HUES6 (cell line): ENCODE data around the gene SPSB3.
"Not testable (repeated sequence)": the region's sequence is repeated elsewhere in the genome, so short reads cannot be mapped to it uniquely, and the experiment has no call there.

ENCODE experiments used
- H3K27ac ChIP-seq: 2 replicates; pipeline ENCODE4 v1.7.0; 2013; ENCODE audit warnings: low read depth, mild to moderate bottlenecking, low read length, inconsistent platforms
- H3K27me3 ChIP-seq: 2 replicates; pipeline ENCODE4 v1.6.1; 2013; ENCODE audit warnings: low read length; ENCODE audit not compliant: control insufficient read depth, insufficient read depth
- H3K36me3 ChIP-seq: 2 replicates; pipeline ENCODE4 v1.6.1; 2013; ENCODE audit warnings: low read length; ENCODE audit not compliant: control insufficient read depth, insufficient read depth
- H3K4me1 ChIP-seq: 2 replicates; pipeline ENCODE4 v1.6.1; 2013; ENCODE audit warnings: low read length; ENCODE audit not compliant: control insufficient read depth, insufficient read depth
- H3K4me3 ChIP-seq: 2 replicates; pipeline ENCODE4 v1.5.1; 2013; ENCODE audit warnings: low read depth, low read length
- H3K9ac ChIP-seq: one replicate; pipeline ENCODE4 v1.6.1; 2013; ENCODE audit warnings: mild to moderate bottlenecking, low read length
- H3K9me3 ChIP-seq: 2 replicates; pipeline ENCODE4 v1.6.1; 2013; ENCODE audit warnings: low read depth, low read length; ENCODE audit not compliant: control insufficient read depth, insufficient read depth

Gene SPSB3

DNA sequence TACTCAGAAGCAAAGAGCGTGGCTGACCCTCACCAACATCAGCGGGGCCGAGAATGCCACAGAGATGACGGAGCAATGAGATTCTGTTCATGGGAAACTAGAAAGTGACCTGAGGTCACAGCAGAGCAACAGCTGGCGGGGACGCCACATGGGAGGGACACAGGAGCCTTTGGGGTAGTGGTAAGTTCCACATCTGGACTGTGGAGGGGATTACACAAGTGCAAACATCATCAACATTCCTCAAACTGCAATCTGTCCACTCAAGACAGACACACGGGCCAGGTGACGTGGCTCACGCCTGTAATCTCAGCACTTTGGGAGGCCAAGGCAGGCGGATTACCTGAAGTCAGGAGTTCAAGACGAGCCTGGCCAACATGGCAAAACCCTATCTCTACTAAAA is 33.1 kb upstream of the SPSB3 start:
- no peaks in the 10 kb centered on the region for H3K9me3 ChIP-seq
- H3K27ac ChIP-seq, result no peak overlapping the region
- peaks cover 15% of the 10 kb centered on the region for H3K36me3 ChIP-seq
- H3K27me3 ChIP-seq, result no peaks in the 10 kb centered on the region
- H3K9ac ChIP-seq, result no peak overlapping the region
- no peaks in the 10 kb centered on the region for H3K4me1 ChIP-seq
- no peak overlapping the region for H3K4me3 ChIP-seq

DNA sequence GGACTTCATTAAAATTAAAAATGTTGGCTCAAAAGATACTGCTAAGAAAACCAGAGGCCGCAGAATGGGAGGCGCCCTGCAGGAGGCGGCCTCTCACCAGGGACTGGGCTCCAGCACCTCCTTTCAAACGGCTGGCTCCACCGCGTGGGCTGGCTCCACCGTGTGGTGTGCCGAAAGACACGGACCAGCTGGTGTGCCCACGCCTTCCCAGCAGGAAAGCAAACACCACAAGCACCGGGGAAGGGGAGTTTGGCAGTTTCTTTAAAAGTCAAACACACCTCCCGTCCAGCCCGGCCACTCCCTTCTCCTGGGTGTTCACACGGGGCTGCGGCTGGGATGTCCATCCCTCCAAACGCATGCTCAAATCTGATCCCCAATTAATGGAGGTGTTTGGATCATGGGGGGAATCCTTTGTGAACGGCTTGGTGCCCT is 30.4 kb upstream of the SPSB3 start:
- no peaks in the 10 kb centered on the region for H3K4me1 ChIP-seq
- no peak overlapping the region for H3K27ac ChIP-seq
- peaks cover 30% of the 10 kb centered on the region for H3K36me3 ChIP-seq
- no peaks in the 10 kb centered on the region for H3K9me3 ChIP-seq
- H3K9ac ChIP-seq, result no peak overlapping the region
- no peaks in the 10 kb centered on the region for H3K27me3 ChIP-seq
- H3K4me3 ChIP-seq, result no peak overlapping the region

DNA sequence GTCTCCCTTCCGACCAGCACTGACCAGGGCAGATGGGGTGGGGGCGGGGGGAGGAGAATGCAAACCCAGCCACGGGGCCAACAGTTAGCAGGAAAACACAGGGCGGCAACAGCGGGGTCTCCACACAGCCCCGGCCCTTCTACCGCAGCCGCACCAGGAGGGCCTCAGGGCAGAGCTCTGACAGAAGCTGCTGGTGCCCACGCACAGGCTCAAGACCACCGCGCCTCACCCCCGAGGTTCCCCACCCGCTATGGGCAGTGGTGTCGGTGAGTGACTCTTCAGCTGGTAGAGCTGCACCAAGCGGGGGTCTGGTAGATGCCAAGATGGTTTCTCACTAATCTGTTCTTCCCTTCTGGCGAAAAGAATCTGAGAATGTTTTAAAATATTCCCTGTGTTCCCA is 28.2 kb upstream of the SPSB3 start:
- H3K27me3 ChIP-seq, result no peaks in the 10 kb centered on the region
- no peak overlapping the region for H3K27ac ChIP-seq
- H3K4me3 ChIP-seq, result no peak overlapping the region
- peaks cover 25% of the 10 kb centered on the region for H3K36me3 ChIP-seq
- H3K4me1 ChIP-seq, result no peaks in the 10 kb centered on the region
- H3K9ac ChIP-seq, result no peak overlapping the region
- H3K9me3 ChIP-seq, result no peaks in the 10 kb centered on the region

DNA sequence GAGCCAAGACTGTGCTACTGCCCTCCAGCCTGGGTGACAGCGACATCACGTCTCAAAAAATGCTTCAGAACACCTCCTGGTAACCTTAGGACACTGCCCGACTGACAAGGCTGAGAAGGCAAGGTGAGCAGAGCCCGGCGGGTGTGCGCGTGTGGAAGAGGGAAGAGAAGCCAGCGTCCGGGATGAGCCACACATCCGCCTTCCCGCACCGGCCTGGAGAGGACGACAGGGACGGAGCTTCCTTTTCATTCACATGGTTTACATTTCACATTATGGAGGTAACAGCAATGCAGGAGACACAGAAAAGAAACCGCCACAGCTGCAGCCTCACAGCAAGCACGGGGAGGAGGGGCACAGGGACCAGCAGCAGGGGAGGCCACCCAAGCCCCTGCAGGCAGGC is 27.7 kb upstream of the SPSB3 start:
- Histone ChIP-seq H3K27ac (no peak overlapping the region), H3K4me1 (no peaks in the 10 kb centered on the region), H3K4me3 (no peak overlapping the region), H3K27me3 (no peaks in the 10 kb centered on the region), H3K9me3 (no peaks in the 10 kb centered on the region), H3K9ac (no peak overlapping the region), H3K36me3 (peaks cover 24% of the 10 kb centered on the region)

DNA sequence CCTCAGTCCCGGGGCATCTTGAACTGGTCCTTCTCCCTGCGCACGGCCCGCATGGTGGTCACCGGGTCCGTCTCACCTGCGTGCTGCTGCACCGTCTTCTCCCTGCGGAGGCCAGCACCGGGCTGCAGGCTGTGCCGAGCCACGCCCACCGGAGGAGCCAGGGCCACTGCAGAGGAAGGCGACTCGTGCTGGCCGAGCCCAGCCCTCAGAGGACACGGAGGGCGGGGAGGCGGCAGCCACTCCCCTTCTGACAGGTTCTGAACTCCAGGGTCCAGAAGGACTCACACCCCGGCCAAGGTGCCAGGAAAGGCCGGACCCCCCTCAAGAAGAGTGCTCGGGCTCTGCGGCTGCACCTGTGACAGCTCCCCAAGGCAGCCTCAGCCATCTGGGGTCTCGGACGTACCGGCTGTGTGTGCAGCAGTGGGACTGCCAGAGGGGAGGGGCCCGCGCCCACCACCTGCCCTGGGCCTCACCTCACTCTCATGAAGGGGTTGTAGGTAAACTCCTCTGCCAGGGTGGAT is 27.0 kb upstream of the SPSB3 start:
- Histone ChIP-seq H3K4me3 (no peak overlapping the region), H3K27me3 (no peaks in the 10 kb centered on the region), H3K36me3 (peaks cover 24% of the 10 kb centered on the region), H3K27ac (no peak overlapping the region), H3K9me3 (no peaks in the 10 kb centered on the region), H3K4me1 (no peaks in the 10 kb centered on the region), H3K9ac (no peak overlapping the region)

DNA sequence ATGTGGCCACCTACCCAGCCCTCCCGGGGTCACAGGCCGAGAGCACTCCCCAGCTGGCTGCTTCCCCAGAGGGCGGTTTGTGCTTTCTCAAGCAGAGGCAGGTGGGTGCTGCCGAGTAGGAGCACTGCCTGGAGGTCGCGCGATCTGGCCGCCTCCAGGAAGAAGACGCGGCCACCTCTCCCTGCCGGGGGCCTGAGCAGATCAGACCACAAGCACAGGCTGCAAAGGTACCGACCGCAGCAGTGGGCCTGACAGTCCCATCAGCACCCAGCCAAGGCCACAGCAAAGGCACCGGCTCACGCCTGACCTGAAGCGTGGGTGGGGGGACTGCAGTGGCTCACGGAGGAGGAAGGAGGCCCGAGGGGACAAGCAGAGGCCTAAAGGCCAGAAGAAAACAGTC is 26.3 kb upstream of the SPSB3 start:
- H3K9me3 ChIP-seq, result no peaks in the 10 kb centered on the region
- no peaks in the 10 kb centered on the region for H3K27me3 ChIP-seq
- no peak overlapping the region for H3K9ac ChIP-seq
- H3K4me1 ChIP-seq, result no peaks in the 10 kb centered on the region
- H3K27ac ChIP-seq, result no peak overlapping the region
- peaks cover 24% of the 10 kb centered on the region for H3K36me3 ChIP-seq
- H3K4me3 ChIP-seq, result no peak overlapping the region

DNA sequence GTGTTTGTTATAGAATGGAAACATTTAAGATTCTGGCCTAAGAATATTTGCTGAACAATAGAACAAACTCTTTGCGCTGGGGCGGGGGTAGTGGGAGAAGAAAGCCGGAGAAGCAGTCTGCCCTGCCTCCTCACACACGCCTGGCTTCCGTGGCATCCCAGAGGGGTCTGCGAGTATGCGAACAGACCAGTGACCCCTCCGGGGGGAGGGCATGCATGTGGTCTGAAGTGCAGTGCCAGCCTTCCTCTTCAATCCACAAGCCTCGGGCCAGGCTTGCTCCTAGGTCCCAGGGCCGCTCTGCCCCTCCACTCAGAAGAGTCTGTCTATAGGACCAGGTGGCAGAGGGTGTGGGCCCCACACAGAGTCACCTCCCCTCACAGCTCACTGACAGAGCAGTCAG is 25.3 kb upstream of the SPSB3 start:
- Histone ChIP-seq H3K36me3 (peaks cover 24% of the 10 kb centered on the region), H3K4me3 (no peak overlapping the region), H3K27me3 (no peaks in the 10 kb centered on the region), H3K27ac (no peak overlapping the region), H3K4me1 (no peaks in the 10 kb centered on the region), H3K9me3 (peaks cover under 1% of the 10 kb centered on the region; the same call in 1 of the 2 replicates), H3K9ac (no peak overlapping the region)

DNA sequence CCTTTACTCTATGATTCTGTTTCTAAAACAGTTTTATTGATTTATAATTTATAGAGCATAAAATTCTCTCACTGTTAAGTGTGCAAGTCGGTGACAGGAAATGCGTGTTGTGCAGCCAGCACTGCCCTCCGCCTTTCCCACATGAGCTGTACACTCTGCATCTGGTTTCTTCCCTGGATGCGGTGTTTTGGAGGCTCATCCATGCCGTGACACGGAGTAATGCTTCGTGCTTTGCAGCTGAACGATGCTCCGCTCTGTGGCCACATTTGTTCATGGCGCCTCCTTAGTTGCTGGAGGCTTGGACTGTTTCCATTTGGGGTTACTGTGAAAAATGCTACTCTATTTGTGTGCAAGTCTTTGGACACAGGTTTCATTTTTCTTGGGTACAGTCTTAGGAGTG is 18.3 kb upstream of the SPSB3 start:
- peaks cover 5% of the 10 kb centered on the region; the same call in 1 of the 2 replicates for H3K36me3 ChIP-seq
- no peak overlapping the region for H3K4me3 ChIP-seq
- H3K27me3 ChIP-seq, result no peaks in the 10 kb centered on the region
- H3K4me1 ChIP-seq, result no peaks in the 10 kb centered on the region
- no peak overlapping the region for H3K27ac ChIP-seq
- no peak overlapping the region for H3K9ac ChIP-seq
- peaks cover 47% of the 10 kb centered on the region for H3K9me3 ChIP-seq

DNA sequence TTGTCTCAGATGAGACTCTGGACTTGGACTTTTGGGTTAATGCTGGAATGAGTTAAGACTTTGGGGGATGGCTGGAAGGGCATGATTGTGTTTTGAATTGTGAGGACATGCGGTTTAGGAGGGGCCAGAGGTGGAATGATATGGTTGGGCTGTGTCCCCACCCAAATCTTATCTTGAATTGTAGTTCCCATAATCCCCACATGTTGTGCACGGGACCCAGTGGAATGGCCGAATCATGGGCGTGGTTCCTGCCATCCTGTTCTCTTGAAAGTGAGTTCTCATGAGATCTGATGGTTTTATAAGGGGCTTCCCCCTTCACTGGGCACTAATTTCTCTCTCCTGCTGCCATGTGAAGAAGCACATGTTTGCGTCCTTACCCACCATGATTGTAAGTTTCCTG is 16.9 kb upstream of the SPSB3 start:
- H3K9ac ChIP-seq, H3K27me3 ChIP-seq, H3K4me1 ChIP-seq, H3K36me3 ChIP-seq, H3K4me3 ChIP-seq, H3K27ac ChIP-seq: not testable (repeated sequence)
- H3K9me3 ChIP-seq, result peaks cover 47% of the 10 kb centered on the region

DNA sequence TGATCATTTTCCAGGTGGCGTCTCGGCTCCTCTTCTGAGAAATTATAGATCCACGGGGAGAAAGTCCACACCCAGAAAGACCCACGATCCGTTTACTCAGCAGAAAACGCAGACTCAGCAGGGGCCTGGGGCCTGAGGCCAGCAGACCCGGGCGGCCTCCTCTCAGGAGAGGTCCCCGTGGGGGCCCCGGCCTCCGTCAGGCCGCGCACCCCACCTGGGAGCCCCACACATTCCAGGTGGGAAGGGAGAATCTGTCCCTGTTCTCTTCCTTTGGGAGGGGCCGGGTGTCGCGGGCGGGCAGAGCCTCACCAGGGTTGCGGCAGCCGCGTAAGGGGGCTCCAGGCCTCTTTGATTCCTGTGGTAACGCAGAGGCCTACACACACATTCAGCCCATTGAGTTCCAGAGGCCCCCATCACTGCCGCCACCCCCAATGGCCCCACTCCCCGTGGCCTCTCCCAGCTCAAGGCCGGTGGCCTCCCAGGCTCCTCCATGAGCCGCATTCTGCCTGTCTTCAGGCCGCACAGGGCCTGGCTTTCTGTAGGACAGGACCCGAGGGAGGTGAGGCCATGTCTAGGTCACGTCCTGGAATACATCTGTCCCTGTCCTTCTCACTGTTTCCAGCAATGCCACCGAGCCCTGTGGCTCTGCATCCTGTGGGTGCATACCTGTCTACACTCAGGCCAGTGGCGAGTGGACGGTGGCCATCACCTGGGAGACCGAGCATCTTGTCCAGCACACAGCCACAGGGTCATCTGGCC is 12.7 kb upstream of the SPSB3 start:
- H3K36me3 ChIP-seq, result peaks cover 16% of the 10 kb centered on the region
- H3K4me3 ChIP-seq, result no peak overlapping the region
- H3K4me1 ChIP-seq, result no peaks in the 10 kb centered on the region
- no peaks in the 10 kb centered on the region for H3K27me3 ChIP-seq
- H3K9me3 ChIP-seq, result peaks cover 33% of the 10 kb centered on the region
- no peak overlapping the region for H3K9ac ChIP-seq
- H3K27ac ChIP-seq, result no peak overlapping the region

DNA sequence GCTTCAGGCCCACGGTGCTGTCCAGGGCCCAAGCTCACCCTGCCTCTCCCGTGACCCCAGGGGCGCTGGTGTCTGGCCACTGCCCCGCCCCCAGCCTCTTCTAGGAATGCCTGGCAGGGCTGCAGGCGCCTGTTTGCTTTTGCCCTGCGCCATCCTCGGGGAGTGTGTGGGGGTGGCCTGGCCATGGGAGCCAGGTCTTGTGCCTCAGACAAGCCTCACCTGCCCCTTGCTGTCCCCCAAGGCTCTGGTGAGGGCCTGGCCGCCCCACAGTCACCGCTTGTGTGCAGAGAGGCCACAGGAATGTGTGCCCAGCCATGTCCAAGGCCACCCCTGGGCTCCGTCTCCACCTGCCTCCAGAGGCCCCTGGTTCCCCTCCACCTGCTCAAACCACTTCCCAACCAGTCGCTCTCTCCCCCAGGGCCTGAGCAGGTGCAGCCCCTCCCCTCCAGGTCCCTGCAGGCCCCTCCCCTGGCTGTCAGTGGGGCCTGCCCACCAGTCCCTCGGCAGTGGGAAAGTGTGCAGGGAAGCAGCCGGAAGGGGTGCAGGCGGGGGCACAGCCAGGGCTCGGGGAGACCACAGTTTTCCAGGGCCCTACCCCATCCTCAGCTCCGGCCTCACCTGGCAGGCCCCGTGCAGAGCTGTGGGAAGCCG is 12.0 kb upstream of the SPSB3 start:
- no peak overlapping the region for H3K9ac ChIP-seq

More for the DNA sequence above, 12.0 kb upstream of the SPSB3 start:
- H3K9me3 ChIP-seq, result peaks cover 25% of the 10 kb centered on the region
- peaks cover 22% of the 10 kb centered on the region for H3K36me3 ChIP-seq
- no peaks in the 10 kb centered on the region for H3K27me3 ChIP-seq
- H3K27ac ChIP-seq, result no peak overlapping the region
- no peaks in the 10 kb centered on the region for H3K4me1 ChIP-seq
- no peak overlapping the region for H3K4me3 ChIP-seq
